ENCODE results near the gene INPP5A. TPM values are rescaled to one million over a fixed set of nuclear protein-coding genes. Genes with fewer than 3 reads are reported as not detected.

The INPP5A gene
- total and polyA plus RNA-seq, 2 of the 13 experiments (the other 11 are each of a cell fraction or from before 2014, with no cell fraction given) = 17.5 to 37.9 TPM

- Histone ChIP-seq H3K4me3 (replicated peaks in 1 of 3; ENCODE audit: insufficient read depth in 1 of 3, low read depth in 2 of 3, low read length in 3 of 3) (peak overlapping the region; percentile 79 to 85 (median 83)), H4K20me1 (ENCODE audit: insufficient read depth, low read length) (no peaks in the 10 kb centered on the region), H3K9me3 (ENCODE audit: low read length) (no peaks in the 10 kb centered on the region), H3K4me2 (ENCODE audit: low read depth, low read length) (peak overlapping the region; percentile 97), H3K79me2 (ENCODE audit: insufficient read depth, low read length) (peaks cover 26% of the 10 kb centered on the region), H3K4me1 (ENCODE audit: insufficient read depth, low read length) (peaks cover 49% of the 10 kb centered on the region), H2AFZ (ENCODE audit: low read length) (no peak overlapping the region), H3K9ac (ENCODE audit: insufficient read depth, low read depth, low read length) (peak overlapping the region; percentile 75), H3K36me3 (replicated peaks in 1 of 2; ENCODE audit: control insufficient read depth in 1 of 2, insufficient read depth in 2 of 2, low read length in 2 of 2) (no peaks in the 10 kb centered on the region), H3K27me3 (ENCODE audit: control insufficient read depth in 1 of 2, insufficient read depth in 2 of 2, low read length in 2 of 2) (no peaks in the 10 kb centered on the region), H3K27ac (ENCODE audit: extremely low read length, insufficient read depth, low read length) (peak overlapping the region; percentile 67)
- ATAC-seq (peak; percentile 66), DNase-seq (ENCODE audit: low spot score) (no peak), FAIRE-seq (no peak)
- TSS peak; percentile 80 for BruUV-seq (replicated peaks)
- intact Hi-C loops (cut with micrococcal nuclease; ENCODE audit: unreplicated experiment) = loop anchor here (1.0 to 5.0 kb wide), 2 partner anchors 41 to 78 kb away; no protein-coding TSS in a partner anchor
- WGBS (ENCODE audit: low lambda C conversion rate) = 6% methylated on average over 7 of the region's 21 CpGs
- in situ Hi-C loops (cut with HindIII; ENCODE audit: extremely low pct_ligation_motif_present, low pct_unique_long_range_greater_than_20kb) = loop anchor here (5.0 kb wide), 1 partner anchor 79 kb away; no protein-coding TSS in a partner anchor
- ChIA-PET CTCF (ENCODE audit: low intra/inter-chr PET ratio, low total read pairs) (interaction anchor here (1.6 kb wide), 1 partner anchor 19 kb away, joined by 3 read pairs; no protein-coding TSS in a partner anchor), POLR2A (interaction anchor here (4.6 kb wide), 1 partner anchor 18 kb away, joined by 24 read pairs; no protein-coding TSS in a partner anchor)
- TF ChIP-seq ZNF776 (CRISPR knock-in tag; IDR thresholded peaks at IDR 0.05) (no peak), ZNF792 (CRISPR knock-in tag; IDR thresholded peaks at IDR 0.05) (no peak), MEIS2 (CRISPR knock-in tag; IDR thresholded peaks at IDR 0.05) (no peak), ZNF724P (CRISPR knock-in tag; IDR thresholded peaks at IDR 0.05; ENCODE audit: borderline replicate concordance) (no peak), NR2F1 (CRISPR knock-in tag; IDR thresholded peaks at IDR 0.05) (no peak), ZNF619 (CRISPR knock-in tag; IDR thresholded peaks at IDR 0.05) (no peak), ZMAT5 (CRISPR knock-in tag; IDR thresholded peaks at IDR 0.05; ENCODE audit: borderline replicate concordance, low read depth) (no peak), KLF9 (CRISPR knock-in tag; IDR thresholded peaks at IDR 0.05; ENCODE audit: low read depth) (no peak), ZNF574 (CRISPR knock-in tag; IDR thresholded peaks at IDR 0.05) (no peak), ZBTB39 (CRISPR knock-in tag; IDR thresholded peaks at IDR 0.05) (no peak), ZXDC (CRISPR knock-in tag; IDR thresholded peaks at IDR 0.05) (no peak), GTF3A (CRISPR knock-in tag; conservative IDR thresholded peaks at IDR 0.05) (no peak), WIZ (CRISPR knock-in tag; IDR thresholded peaks at IDR 0.05) (no peak), ZNF235 (CRISPR knock-in tag; IDR thresholded peaks at IDR 0.05; ENCODE audit: borderline replicate concordance) (no peak), RAD51 (IDR thresholded peaks at IDR 0.05; ENCODE audit: borderline replicate concordance) (no peak)
Observed at GRCh38 chr10:132536241-132536876, 1.2 kb upstream of the INPP5A start.

All from HepG2 (cell line).